Ishikawa (cell line): ENCODE data around the gene PRKAR2B.

Experiments
- CEBPB ChIP-seq: IDR thresholded peaks from 2 replicates; pipeline ENCODE4 v1.6.1; 2012
- CREB1 ChIP-seq: IDR thresholded peaks from 2 replicates; pipeline ENCODE4 v1.6.1; 2012; ENCODE audit warnings: low read depth
- EGR1 ChIP-seq: IDR thresholded peaks from 2 replicates; pipeline ENCODE4 v1.6.1; 2012
- EP300 ChIP-seq: IDR thresholded peaks from 2 replicates; pipeline ENCODE4 v1.6.1; 2012; ENCODE audit warnings: borderline replicate concordance
- FOXM1 ChIP-seq: IDR thresholded peaks from 2 replicates; pipeline ENCODE4 v1.6.1; 2012; ENCODE audit warnings: low read depth, borderline replicate concordance
- NFIC ChIP-seq: IDR thresholded peaks from 2 replicates; pipeline ENCODE4 v1.6.1; 2012
- RAD21 ChIP-seq: IDR thresholded peaks from 2 replicates; pipeline ENCODE4 v1.6.1; 2012; ENCODE audit warnings: low read depth
- REST ChIP-seq: IDR thresholded peaks from 2 replicates; pipeline ENCODE4 v1.6.1; 2012; ENCODE audit warnings: low read depth, mild to moderate bottlenecking
- TAF1 ChIP-seq: IDR thresholded peaks from 2 replicates; pipeline ENCODE4 v1.6.1; 2012; ENCODE audit warnings: low read depth, mild to moderate bottlenecking
- TCF12 ChIP-seq: IDR thresholded peaks from 2 replicates; pipeline ENCODE4 v1.6.1; 2012; ENCODE audit warnings: low read depth
- TEAD4 ChIP-seq: IDR thresholded peaks from 2 replicates; pipeline ENCODE4 v1.6.1; 2012
- YY1 ChIP-seq: IDR thresholded peaks from 2 replicates; pipeline ENCODE4 v1.6.1; 2012; ENCODE audit warnings: low read depth
- ZBTB7A ChIP-seq: IDR thresholded peaks from 2 replicates; pipeline ENCODE4 v1.6.1; 2012; ENCODE audit warnings: low read depth
- TF ChIP-seq, protein P1 (sequence below): IDR thresholded peaks from 2 replicates; pipeline ENCODE4 v1.6.1; 2012
- TF ChIP-seq, protein P2 (sequence below): IDR thresholded peaks from 2 replicates; pipeline ENCODE4 v1.6.1; 2012

PRKAR2B gene

DNA sequence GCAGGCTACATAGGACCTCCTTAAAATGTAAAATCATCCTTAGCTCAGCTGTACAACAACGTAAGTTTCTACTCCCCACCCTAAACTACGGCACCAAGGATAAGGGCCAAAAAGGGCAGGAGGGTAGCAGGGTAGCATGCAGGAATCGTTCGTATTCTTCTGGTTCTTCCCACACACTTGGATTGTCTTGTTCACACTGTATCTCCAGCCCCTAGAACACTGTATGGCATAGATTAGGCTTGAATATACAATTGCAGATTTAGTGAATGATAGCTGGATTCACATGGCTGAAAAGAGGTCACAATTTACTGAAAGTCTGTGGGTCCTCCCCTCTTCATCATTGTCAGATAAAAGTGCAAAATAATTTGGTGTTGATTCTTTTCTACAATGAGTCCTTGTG lies 28.2 kb upstream of the PRKAR2B start:
- TF ChIP-seq CREB1 = no peak
- TF ChIP-seq YY1 = no peak
- TF ChIP-seq ZBTB7A = no peak
- TF ChIP-seq, protein P1, sequence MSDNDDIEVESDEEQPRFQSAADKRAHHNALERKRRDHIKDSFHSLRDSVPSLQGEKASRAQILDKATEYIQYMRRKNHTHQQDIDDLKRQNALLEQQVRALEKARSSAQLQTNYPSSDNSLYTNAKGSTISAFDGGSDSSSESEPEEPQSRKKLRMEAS = no peak
- TF ChIP-seq, protein P2, sequence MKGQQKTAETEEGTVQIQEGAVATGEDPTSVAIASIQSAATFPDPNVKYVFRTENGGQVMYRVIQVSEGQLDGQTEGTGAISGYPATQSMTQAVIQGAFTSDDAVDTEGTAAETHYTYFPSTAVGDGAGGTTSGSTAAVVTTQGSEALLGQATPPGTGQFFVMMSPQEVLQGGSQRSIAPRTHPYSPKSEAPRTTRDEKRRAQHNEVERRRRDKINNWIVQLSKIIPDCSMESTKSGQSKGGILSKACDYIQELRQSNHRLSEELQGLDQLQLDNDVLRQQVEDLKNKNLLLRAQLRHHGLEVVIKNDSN = no peak
- no peak for TF ChIP-seq TCF12
- TF ChIP-seq REST = no peak
- no peak for TF ChIP-seq TAF1
- TF ChIP-seq RAD21 = no peak
- no peak for TF ChIP-seq EGR1
- TF ChIP-seq NFIC = no peak
- no peak for TF ChIP-seq EP300
- TF ChIP-seq FOXM1 = no peak

DNA sequence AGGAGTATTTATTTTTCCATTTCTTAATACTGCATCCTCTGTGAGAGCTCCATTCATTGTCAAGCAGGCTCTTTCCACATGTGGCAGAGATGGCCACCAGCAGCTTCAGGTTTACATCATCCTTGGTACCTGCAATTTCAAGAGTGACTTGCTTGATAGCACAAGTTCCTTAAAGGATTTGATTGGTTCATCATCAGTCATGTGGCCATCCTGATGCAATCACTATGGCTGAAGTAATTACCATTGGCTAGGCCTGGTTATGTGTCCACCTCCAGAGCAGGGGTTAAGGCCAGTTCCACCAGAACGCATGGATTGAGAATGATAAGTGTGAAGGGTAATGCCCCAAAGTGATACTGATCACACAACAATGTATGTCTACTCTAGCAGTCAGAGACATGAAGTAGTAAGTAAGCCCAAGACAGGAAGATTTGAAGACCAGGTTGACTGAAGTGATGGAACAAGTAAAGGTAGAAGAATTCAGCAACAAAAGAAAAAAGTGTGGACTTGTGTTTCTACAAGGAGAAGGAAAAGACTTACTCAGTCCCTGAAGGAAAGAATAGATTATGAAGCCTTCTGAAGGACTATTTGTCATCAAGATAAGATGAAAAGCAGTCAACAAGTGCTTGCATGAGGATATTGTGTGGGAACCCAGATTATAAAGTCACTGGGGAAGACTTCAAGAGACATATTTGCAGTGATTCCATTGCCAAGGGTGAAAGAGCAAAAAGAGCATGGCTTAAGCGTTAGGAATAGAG lies 26.4 kb upstream of the PRKAR2B start:
- no peak for TF ChIP-seq TEAD4
- no peak for TF ChIP-seq NFIC
- TF ChIP-seq TAF1 = no peak
- no peak for TF ChIP-seq YY1
- no peak for TF ChIP-seq CEBPB
- no peak for TF ChIP-seq EP300
- TF ChIP-seq TCF12 = no peak
- TF ChIP-seq EGR1 = no peak
- TF ChIP-seq, protein P2 = no peak
- TF ChIP-seq ZBTB7A = no peak
- TF ChIP-seq RAD21 = no peak
- TF ChIP-seq CREB1 = no peak
- TF ChIP-seq FOXM1 = no peak
- TF ChIP-seq, protein P1 = no peak
- TF ChIP-seq REST = no peak

- TF ChIP-seq YY1 (no peak), CREB1 (no peak), TEAD4 (no peak), TAF1 (no peak), ZBTB7A (no peak), EGR1 (no peak)
These were observed 24.1 kb upstream of the PRKAR2B start for GRCh38 chr7:107020400-107020799.

GRCh38 chr7:107021600-107021999 lies 22.9 kb upstream of the PRKAR2B start:
- TF ChIP-seq TAF1 = no peak
- no peak for TF ChIP-seq RAD21
- TF ChIP-seq REST = no peak
- TF ChIP-seq, protein P1 = no peak
- no peak for TF ChIP-seq CEBPB
- no peak for TF ChIP-seq CREB1
- TF ChIP-seq TCF12 = no peak
- TF ChIP-seq YY1 = no peak
- no peak for TF ChIP-seq EP300
- TF ChIP-seq, protein P2 = no peak
- TF ChIP-seq EGR1 = no peak
- no peak for TF ChIP-seq FOXM1
- no peak for TF ChIP-seq ZBTB7A
